Upper lobe of right lung (tissue), 1 donor: ENCODE results near the gene MCCD1. TPM values are rescaled to one million over a fixed set of nuclear protein-coding genes. Genes with fewer than 3 reads are reported as not detected.
A peak's percentile ranks its signal among the peaks of the same experiment; 100 is the strongest.

Experiments
- ATAC-seq: fragments of 200-7000 bp; cut with Tn5 transposase; one replicate; pipeline ENCODE4 v1.9.1; 2020; ENCODE audit warnings: mild to moderate bottlenecking, moderate library complexity
- DNase-seq: peaks from one replicate; pipeline ENCODE4 v3.0.0-alpha.2; 2020
- H3K27ac ChIP-seq: fragments of 200-600 bp; one replicate; pipeline ENCODE4 v1.8.0; 2022
- H3K27me3 ChIP-seq: fragments of 200-600 bp; one replicate; pipeline ENCODE4 v1.8.0; 2022; ENCODE audit warnings: mild to moderate bottlenecking
- H3K36me3 ChIP-seq: fragments of 200-600 bp; one replicate; pipeline ENCODE4 v1.8.0; 2022
- H3K4me1 ChIP-seq: fragments of 200-600 bp; one replicate; pipeline ENCODE4 v1.8.0; 2022
- H3K4me3 ChIP-seq: fragments of 200-600 bp; one replicate; pipeline ENCODE4 v1.8.0; 2022; ENCODE audit warnings: mild to moderate bottlenecking
- H3K9me3 ChIP-seq: fragments of 200-600 bp; one replicate; pipeline ENCODE4 v1.8.0; 2022
- CTCF ChIP-seq: fragments of 200-600 bp; IDR thresholded peaks from one replicate; pipeline ENCODE4 v1.8.0; 2022; ENCODE audit warnings: antibody characterized with exemption
- intact Hi-C: fragments of 100-400 bp; cut with DNase I; formaldehyde crosslinking; loops from one replicate; pipeline ENCODE4 v1.11.0; 2022
- total RNA-seq: library from RNA; stranded (reverse); fragmentation: NEBNext Ultra II Directional; extraction: Animal tissue kit (Norgen Biotek cat#: 25700); gene quantifications from one replicate; pipeline ENCODE4 v1.2.1, GENCODE V29; 2021
- donor health status: DM: no; HTN: yes; CAD: no; lungs with severe emphysema.

Gene MCCD1
- total RNA-seq, 1 donor from 2014 or later: not detected

- intact Hi-C loops: no loop called here
- Histone ChIP-seq H3K27me3 (no peaks in the 10 kb centered on the region), H3K36me3 (peaks cover 40% of the 10 kb centered on the region), H3K4me1 (peaks cover 7% of the 10 kb centered on the region), H3K27ac (no peak overlapping the region), H3K9me3 (no peaks in the 10 kb centered on the region), H3K4me3 (no peak overlapping the region)
- DNase-seq (no peak), ATAC-seq (no peak)
- TF ChIP-seq CTCF: no peak
These were observed 420 bp upstream of the MCCD1 start for GRCh38 chr6:31528307-31528777.

- H3K4me3 ChIP-seq: no peak overlapping the region
- peaks cover 52% of the 10 kb centered on the region for H3K36me3 ChIP-seq
- no peak overlapping the region for H3K27ac ChIP-seq
- no peaks in the 10 kb centered on the region for H3K9me3 ChIP-seq
- ATAC-seq (peak; percentile 15), DNase-seq (no peak)
- no peaks in the 10 kb centered on the region for H3K27me3 ChIP-seq
- no peak for TF ChIP-seq CTCF
- intact Hi-C loops: no loop called here
- H3K4me1 ChIP-seq: peaks cover 7% of the 10 kb centered on the region
These were observed 778 bp downstream of the MCCD1 start for GRCh38 chr6:31529329-31530150.

- intact Hi-C loops: no loop called here
- peaks cover 63% of the 10 kb centered on the region for H3K36me3 ChIP-seq
- no peaks in the 10 kb centered on the region for H3K9me3 ChIP-seq
- no peaks in the 10 kb centered on the region for H3K27me3 ChIP-seq
- no peak for DNase-seq
- H3K4me3 ChIP-seq: no peak overlapping the region
- H3K4me1 ChIP-seq: peaks cover 7% of the 10 kb centered on the region
- TF ChIP-seq CTCF: no peak
- H3K27ac ChIP-seq: no peak overlapping the region
- ATAC-seq: no peak
These were observed 1.9 kb downstream of the MCCD1 start for GRCh38 chr6:31530659-31531058.

GRCh38 chr6:31531162-31531561 is 2.4 kb downstream of the MCCD1 start:
- ATAC-seq: no peak
- no peak for DNase-seq
- Histone ChIP-seq H3K9me3 (no peaks in the 10 kb centered on the region), H3K27ac (no peak overlapping the region), H3K4me1 (peaks cover 7% of the 10 kb centered on the region), H3K36me3 (peaks cover 68% of the 10 kb centered on the region), H3K4me3 (no peak overlapping the region), H3K27me3 (no peaks in the 10 kb centered on the region)
- TF ChIP-seq CTCF: no peak
- intact Hi-C loops: no loop called here

GRCh38 chr6:31531771-31532643 is 3.2 kb downstream of the MCCD1 start:
- intact Hi-C loops: no loop called here
- peaks cover 77% of the 10 kb centered on the region for H3K36me3 ChIP-seq

More at GRCh38 chr6:31531771-31532643, 3.2 kb downstream of the MCCD1 start:
- H3K4me3 ChIP-seq: no peak overlapping the region
- DNase-seq (no peak), ATAC-seq (no peak)
- no peak overlapping the region for H3K27ac ChIP-seq
- no peaks in the 10 kb centered on the region for H3K27me3 ChIP-seq
- no peak for TF ChIP-seq CTCF
- no peaks in the 10 kb centered on the region for H3K9me3 ChIP-seq
- H3K4me1 ChIP-seq: no peaks in the 10 kb centered on the region
